A549 (cell line): ENCODE measurements around the gene ATRN.

Experiments
- MYC ChIP-seq: IDR thresholded peaks from 2 replicates; pipeline ENCODE4 v1.6.1; 2012; ENCODE audit warnings: mild to moderate bottlenecking, inconsistent platforms, low read length, improper control_type of control experiment, borderline replicate concordance
- POLR2A ChIP-seq: IDR thresholded peaks from 2 replicates; pipeline ENCODE4 v1.6.1; 2012; ENCODE audit warnings: mild to moderate bottlenecking, low read length
- TF ChIP-seq, protein P1 (sequence below): fragments of >200 bp; sonication (Bioruptor Twin); formaldehyde crosslinking; IDR thresholded peaks from 3 replicates; pipeline ENCODE4 v1.5.1; 2016

DNA sequence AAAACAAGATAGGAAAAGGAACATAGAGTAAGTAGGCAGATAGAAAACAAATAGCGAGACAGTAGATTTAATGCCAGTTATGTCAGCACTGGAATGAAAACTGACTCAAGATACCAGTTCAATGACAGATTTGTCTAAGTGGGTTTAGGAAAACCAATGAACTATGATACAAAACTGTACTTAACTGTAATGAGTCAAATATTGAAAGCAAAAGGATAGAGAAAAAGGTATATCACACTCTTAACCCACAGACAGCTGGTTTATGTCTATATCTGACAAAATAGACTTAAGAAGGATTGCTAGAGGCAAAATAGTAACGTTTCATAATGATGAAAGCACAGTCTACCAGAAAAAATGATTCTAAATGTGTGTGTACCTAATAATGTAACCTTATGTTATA is 38.2 kb downstream of the ATRN start:
- no peak for TF ChIP-seq POLR2A
- TF ChIP-seq, protein P1, sequence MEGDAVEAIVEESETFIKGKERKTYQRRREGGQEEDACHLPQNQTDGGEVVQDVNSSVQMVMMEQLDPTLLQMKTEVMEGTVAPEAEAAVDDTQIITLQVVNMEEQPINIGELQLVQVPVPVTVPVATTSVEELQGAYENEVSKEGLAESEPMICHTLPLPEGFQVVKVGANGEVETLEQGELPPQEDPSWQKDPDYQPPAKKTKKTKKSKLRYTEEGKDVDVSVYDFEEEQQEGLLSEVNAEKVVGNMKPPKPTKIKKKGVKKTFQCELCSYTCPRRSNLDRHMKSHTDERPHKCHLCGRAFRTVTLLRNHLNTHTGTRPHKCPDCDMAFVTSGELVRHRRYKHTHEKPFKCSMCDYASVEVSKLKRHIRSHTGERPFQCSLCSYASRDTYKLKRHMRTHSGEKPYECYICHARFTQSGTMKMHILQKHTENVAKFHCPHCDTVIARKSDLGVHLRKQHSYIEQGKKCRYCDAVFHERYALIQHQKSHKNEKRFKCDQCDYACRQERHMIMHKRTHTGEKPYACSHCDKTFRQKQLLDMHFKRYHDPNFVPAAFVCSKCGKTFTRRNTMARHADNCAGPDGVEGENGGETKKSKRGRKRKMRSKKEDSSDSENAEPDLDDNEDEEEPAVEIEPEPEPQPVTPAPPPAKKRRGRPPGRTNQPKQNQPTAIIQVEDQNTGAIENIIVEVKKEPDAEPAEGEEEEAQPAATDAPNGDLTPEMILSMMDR = no peak
- TF ChIP-seq MYC = no peak
